Tibial nerve (tissue), 4 donors: ENCODE data around the gene FGD2.

Experiments used
- CTCF ChIP-seq, 5 experiments: fragments of 200-600 bp in 3 of 5; fragments of 450-650 bp in 2 of 5; sonication (generic) in 3 of 5; IDR thresholded peaks; one replicate each; pipeline ENCODE4 v1.5.1; 2016 to 2019; ENCODE audit warnings: antibody characterized with exemption in 5 of 5, mild to moderate bottlenecking in 3 of 5, moderate library complexity in 2 of 5
- EP300 ChIP-seq, 2 donors: sonication (generic); formaldehyde crosslinking; IDR thresholded peaks; one replicate each; pipeline ENCODE4 v1.6.1; 2017; ENCODE audit warnings: antibody characterized with exemption in 2 of 2, mild to moderate bottlenecking in 1 of 2
- POLR2A ChIP-seq, 2 donors: fragments of 450-650 bp; IDR thresholded peaks; one replicate each; pipeline ENCODE4 v1.6.1; 2017; ENCODE audit warnings: antibody characterized with exemption in 2 of 2, mild to moderate bottlenecking in 2 of 2, moderate library complexity in 2 of 2

- TF ChIP-seq CTCF (IDR thresholded peaks at IDR 0.05) (no peak), POLR2A (IDR thresholded peaks at IDR 0.05) (no peak), EP300 (IDR thresholded peaks at IDR 0.05) (no peak)
These were observed 9.2 kb downstream of the FGD2 start for GRCh38 chr6:37014667-37015066.
